Spleen (tissue), 11 donors: Measurements from ENCODE around the gene UGP2. TPM values are rescaled to one million over a fixed set of nuclear protein-coding genes. Genes with fewer than 3 reads are reported as not detected.
A peak's percentile ranks its signal among the peaks of the same experiment; 100 is the strongest.
"Not testable (repeated sequence)": the region's sequence is repeated elsewhere in the genome, so short reads cannot be mapped to it uniquely, and the experiment has no call there.

ENCODE experiments used
- DNase-seq: peaks from one replicate; pipeline ENCODE4 v3.0.0-alpha.2; 2020
- H3K27ac ChIP-seq, 8 donors: fragments of 200-600 bp; sonication (generic) in 7 of 8; 1 replicate in 4 of 8; 2 replicates in 4 of 8; pipeline versions ENCODE4 v1.5.0 to v1.8.0; 2016 to 2021; ENCODE audit warnings: inconsistent platforms in 4 of 8, mild to moderate bottlenecking in 4 of 8, moderate library complexity in 1 of 8
- H3K27me3 ChIP-seq, 7 donors: fragments of 200-600 bp; sonication (generic) in 6 of 7; replicated peaks in 1 of 7; 1 replicate in 4 of 7; 2 replicates in 3 of 7; pipeline versions ENCODE4 v1.5.0 to v1.8.0; 2016 to 2021; ENCODE audit warnings: inconsistent platforms in 3 of 7, mild to moderate bottlenecking in 1 of 7
- H3K36me3 ChIP-seq, 6 donors: fragments of 200-600 bp; sonication (generic) in 5 of 6; 1 replicate in 4 of 6; 2 replicates in 2 of 6; pipeline versions ENCODE4 v1.5.0 to v1.8.0; 2016 to 2021; ENCODE audit warnings: inconsistent platforms in 2 of 6
- H3K4me1 ChIP-seq, 6 donors: fragments of 200-600 bp; sonication (generic) in 5 of 6; 1 replicate in 3 of 6; 2 replicates in 3 of 6; pipeline versions ENCODE4 v1.5.0 to v1.8.0; 2016 to 2021; ENCODE audit warnings: inconsistent platforms in 3 of 6
- H3K4me3 ChIP-seq, 8 donors: fragments of 200-600 bp; sonication (generic) in 7 of 8; 1 replicate in 4 of 8; 2 replicates in 4 of 8; pipeline versions ENCODE4 v1.5.0 to v1.8.0; 2016 to 2021; ENCODE audit warnings: inconsistent platforms in 4 of 8, mild to moderate bottlenecking in 4 of 8, moderate library complexity in 2 of 8
- H3K9me3 ChIP-seq, 8 donors: fragments of 200-600 bp; sonication (generic) in 7 of 8; 1 replicate in 4 of 8; 2 replicates in 4 of 8; pipeline versions ENCODE4 v1.5.0 to v1.8.0; 2016 to 2021; ENCODE audit warnings: inconsistent platforms in 4 of 8
- CTCF ChIP-seq, 11 experiments: fragments of 200-600 bp in 7 of 11; fragments of 450-650 bp in 4 of 11; sonication (generic) in 4 of 11; IDR thresholded peaks in 8 of 11; conservative IDR thresholded peaks in 3 of 11; 1 replicate in 7 of 11; 2 replicates in 4 of 11; pipeline versions ENCODE4 v1.4.0 to v1.8.0; 2016 to 2021; ENCODE audit warnings: antibody characterized with exemption in 11 of 11, inconsistent platforms in 4 of 11, mild to moderate bottlenecking in 1 of 11
- POLR2A ChIP-seq, 3 donors: fragments of 450-650 bp; IDR thresholded peaks; one replicate each; pipeline ENCODE4 v1.5.1; 2017; ENCODE audit warnings: antibody characterized with exemption in 3 of 3, mild to moderate bottlenecking in 1 of 3
- POLR2AphosphoS5 ChIP-seq, 3 donors: sonication (generic); formaldehyde crosslinking; IDR thresholded peaks; one replicate each; pipeline ENCODE4 v1.5.1; 2017; ENCODE audit warnings: antibody characterized with exemption in 3 of 3
- WGBS, 5 donors: extraction: QIAGEN DNeasy Blood & Tissue Kit in 3 of 5; methylation state at CpG; one replicate each; pipeline versions ENCODE4 v1.1.5 to v1.1.7; 2013 to 2018; 5-methylcytosine and 5-hydroxymethylcytosine counted together
- intact Hi-C: fragments of 100-400 bp; cut with DNase I; formaldehyde crosslinking; loops from one replicate; pipeline ENCODE4 v1.15.0; 2023; ENCODE audit warnings: low total_unique reads
- polyA plus RNA-seq, 3 donors: library from polyadenylated mRNA; stranded (reverse); fragments of 200-250 nt; gene quantifications; one replicate each; pipeline ENCODE4 v1.2.1, GENCODE V29; 2013
- total RNA-seq, 7 donors: library from RNA; depleted of rRNA in 3 of 7; stranded (reverse); fragments of >200 nt in 3 of 7; fragmentation: NEBNext Ultra II Directional in 4 of 7; extraction: Animal tissue kit (Norgen Biotek cat#: 25700) in 4 of 7; gene quantifications; one replicate each; pipeline versions ENCODE4 v1.1.0 to v1.2.1, GENCODE V29; 2016 to 2021
- donor health status: healthy with polysubstance abuse.
- donor health status: DM: no; HTN: no; CAD: no; lungs with moderate emphysema.
- donor health status: DM: no; HTN: no; CAD: no.
- donor health status: Bipolar disorder and iron deficiency.
- donor health status: healthy.
- donor health status: DM: no; HTN: no; CAD: no.
- donor health status: DM: yes; HTN: yes; CAD: no.

The UGP2 gene
- total and polyA plus RNA-seq, 10 donors: 46.3 to 106 (median 76.1) TPM

GRCh38 chr2:63846487-63846886 is 4.8 kb downstream of the UGP2 start:
- no peak overlapping the region for H3K4me3 ChIP-seq
- TF ChIP-seq POLR2A (IDR thresholded peaks at IDR 0.05) (no peak), CTCF (IDR thresholded peaks at IDR 0.05 in 8 of 11, conservative IDR thresholded peaks at IDR 0.05 in 3 of 11) (no peak), POLR2AphosphoS5 (IDR thresholded peaks at IDR 0.05) (no peak)
- H3K27ac ChIP-seq: peak overlapping the region in 2 of 8 donors; percentile 31 to 46
- H3K27me3 ChIP-seq: no peaks in the 10 kb centered on the region
- 41 to 56% (median 48%) methylated on average over 1 of the region's 1 CpG for WGBS, 5 donors
- no peaks in the 10 kb centered on the region for H3K9me3 ChIP-seq
- peaks cover 16 to 95% (median 61%) of the 10 kb centered on the region in 6 donors for H3K4me1 ChIP-seq
- intact Hi-C loops: no loop called here
- H3K36me3 ChIP-seq: no peaks in the 10 kb centered on the region
- no peak for DNase-seq

GRCh38 chr2:63847571-63847970 is 5.9 kb downstream of the UGP2 start:
- H3K4me3 ChIP-seq, H3K27ac ChIP-seq, intact Hi-C loops, H3K9me3 ChIP-seq, H3K27me3 ChIP-seq, DNase-seq, H3K36me3 ChIP-seq: not testable (repeated sequence)
- WGBS, 5 donors: 84 to 98% (median 92%) methylated on average over 3 to 4 of the region's 4 CpGs
- H3K4me1 ChIP-seq: peaks cover 16 to 99% (median 63%) of the 10 kb centered on the region in 6 donors

- WGBS, 5 donors: 68 to 82% (median 80%) methylated on average over 7 of the region's 7 CpGs
- TF ChIP-seq CTCF (IDR thresholded peaks at IDR 0.05 in 8 of 11, conservative IDR thresholded peaks at IDR 0.05 in 3 of 11): no peak
- TF ChIP-seq POLR2AphosphoS5 (IDR thresholded peaks at IDR 0.05): no peak
- no peak for TF ChIP-seq POLR2A (IDR thresholded peaks at IDR 0.05)
- H3K27me3 ChIP-seq: no peaks in the 10 kb centered on the region
- no peaks in the 10 kb centered on the region for H3K36me3 ChIP-seq
- DNase-seq: no peak
- H3K4me3 ChIP-seq: no peak overlapping the region
- H3K4me1 ChIP-seq: peaks cover 6 to 99% (median 59%) of the 10 kb centered on the region in 6 donors
- peak overlapping the region in 2 of 8 donors; percentile 3 to 5 for H3K27ac ChIP-seq
- no peaks in the 10 kb centered on the region for H3K9me3 ChIP-seq
- intact Hi-C loops: no loop called here
Measured at GRCh38 chr2:63849381-63850203, 7.9 kb downstream of the UGP2 start.

GRCh38 chr2:63850204-63850571 is 8.5 kb downstream of the UGP2 start:
- WGBS, 5 donors: 75 to 89% (median 81%) methylated on average over 1 of the region's 1 CpG
- Histone ChIP-seq H3K9me3 (no peaks in the 10 kb centered on the region), H3K4me1 (peaks cover 6 to 99% (median 57%) of the 10 kb centered on the region in 6 donors), H3K36me3 (no peaks in the 10 kb centered on the region), H3K4me3 (no peak overlapping the region), H3K27ac (no peak overlapping the region), H3K27me3 (no peaks in the 10 kb centered on the region)
- no peak for DNase-seq
- TF ChIP-seq POLR2AphosphoS5 (IDR thresholded peaks at IDR 0.05) (no peak), CTCF (IDR thresholded peaks at IDR 0.05 in 8 of 11, conservative IDR thresholded peaks at IDR 0.05 in 3 of 11) (no peak), POLR2A (IDR thresholded peaks at IDR 0.05) (no peak)
- intact Hi-C loops: no loop called here
